Measurements from ENCODE around the gene COPG2. TPM values are rescaled to one million over a fixed set of nuclear protein-coding genes. Genes with fewer than 3 reads are reported as not detected.

COPG2 gene
- total RNA-seq, 1 experiment from 2014 or later: 25.5 TPM

DNA sequence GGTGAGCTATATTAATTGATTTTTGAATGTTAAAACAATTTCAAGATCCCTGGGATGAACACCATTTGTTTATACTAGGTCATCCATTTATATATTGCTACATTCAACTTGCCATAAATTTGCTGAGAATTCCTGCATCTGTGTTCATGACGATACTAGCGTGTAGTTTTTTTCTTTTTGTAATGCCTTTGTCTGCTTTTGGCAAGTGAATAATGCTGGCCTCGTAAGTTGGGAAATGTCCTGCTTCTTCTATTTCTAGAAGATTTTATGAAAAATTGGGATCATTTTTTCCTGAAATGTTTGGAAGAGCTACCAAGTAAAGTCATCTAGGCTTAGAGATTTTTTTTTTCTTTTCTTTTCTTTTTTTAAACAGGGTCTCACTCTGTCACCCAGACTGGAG is 189.6 kb downstream of the COPG2 start:
- intact Hi-C loops (cut with micrococcal nuclease; ENCODE audit: unreplicated experiment): no loop called here
- no peak for DNase-seq
- Histone ChIP-seq H3K36me3 (ENCODE audit: low read depth) (no peaks in the 10 kb centered on the region), H4K20me1 (ENCODE audit: insufficient read depth) (no peaks in the 10 kb centered on the region), H3K9me2 (ENCODE audit: insufficient read depth) (no peaks in the 10 kb centered on the region), H3K4me3 (no peak overlapping the region), H3F3A (ENCODE audit: insufficient read depth, low read depth) (no peaks in the 10 kb centered on the region), H3K4me1 (replicated peaks; ENCODE audit: insufficient read depth) (no peaks in the 10 kb centered on the region), H3K79me2 (ENCODE audit: low read depth) (no peaks in the 10 kb centered on the region), H3K27me3 (ENCODE audit: insufficient read depth, low read depth) (no peaks in the 10 kb centered on the region), H3K4me2 (no peak overlapping the region), H2AFZ (no peak overlapping the region), H3K27ac (no peak overlapping the region), H3K9me3 (ENCODE audit: insufficient read depth, low read depth) (peaks cover 7% of the 10 kb centered on the region; the same call in 1 of the 2 replicates)
- BruUV-seq (replicated peaks): no TSS peak
- POLR2A ChIA-PET (ENCODE audit: unreplicated experiment): no interaction called here
- CTCF ChIA-PET: no interaction called here
- TF ChIP-seq, protein P1, sequence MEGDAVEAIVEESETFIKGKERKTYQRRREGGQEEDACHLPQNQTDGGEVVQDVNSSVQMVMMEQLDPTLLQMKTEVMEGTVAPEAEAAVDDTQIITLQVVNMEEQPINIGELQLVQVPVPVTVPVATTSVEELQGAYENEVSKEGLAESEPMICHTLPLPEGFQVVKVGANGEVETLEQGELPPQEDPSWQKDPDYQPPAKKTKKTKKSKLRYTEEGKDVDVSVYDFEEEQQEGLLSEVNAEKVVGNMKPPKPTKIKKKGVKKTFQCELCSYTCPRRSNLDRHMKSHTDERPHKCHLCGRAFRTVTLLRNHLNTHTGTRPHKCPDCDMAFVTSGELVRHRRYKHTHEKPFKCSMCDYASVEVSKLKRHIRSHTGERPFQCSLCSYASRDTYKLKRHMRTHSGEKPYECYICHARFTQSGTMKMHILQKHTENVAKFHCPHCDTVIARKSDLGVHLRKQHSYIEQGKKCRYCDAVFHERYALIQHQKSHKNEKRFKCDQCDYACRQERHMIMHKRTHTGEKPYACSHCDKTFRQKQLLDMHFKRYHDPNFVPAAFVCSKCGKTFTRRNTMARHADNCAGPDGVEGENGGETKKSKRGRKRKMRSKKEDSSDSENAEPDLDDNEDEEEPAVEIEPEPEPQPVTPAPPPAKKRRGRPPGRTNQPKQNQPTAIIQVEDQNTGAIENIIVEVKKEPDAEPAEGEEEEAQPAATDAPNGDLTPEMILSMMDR (conservative IDR thresholded peaks at IDR 0.05): no peak
- TF ChIP-seq EZH2 (IDR thresholded peaks at IDR 0.05; ENCODE audit: low read depth): no peak

DNA sequence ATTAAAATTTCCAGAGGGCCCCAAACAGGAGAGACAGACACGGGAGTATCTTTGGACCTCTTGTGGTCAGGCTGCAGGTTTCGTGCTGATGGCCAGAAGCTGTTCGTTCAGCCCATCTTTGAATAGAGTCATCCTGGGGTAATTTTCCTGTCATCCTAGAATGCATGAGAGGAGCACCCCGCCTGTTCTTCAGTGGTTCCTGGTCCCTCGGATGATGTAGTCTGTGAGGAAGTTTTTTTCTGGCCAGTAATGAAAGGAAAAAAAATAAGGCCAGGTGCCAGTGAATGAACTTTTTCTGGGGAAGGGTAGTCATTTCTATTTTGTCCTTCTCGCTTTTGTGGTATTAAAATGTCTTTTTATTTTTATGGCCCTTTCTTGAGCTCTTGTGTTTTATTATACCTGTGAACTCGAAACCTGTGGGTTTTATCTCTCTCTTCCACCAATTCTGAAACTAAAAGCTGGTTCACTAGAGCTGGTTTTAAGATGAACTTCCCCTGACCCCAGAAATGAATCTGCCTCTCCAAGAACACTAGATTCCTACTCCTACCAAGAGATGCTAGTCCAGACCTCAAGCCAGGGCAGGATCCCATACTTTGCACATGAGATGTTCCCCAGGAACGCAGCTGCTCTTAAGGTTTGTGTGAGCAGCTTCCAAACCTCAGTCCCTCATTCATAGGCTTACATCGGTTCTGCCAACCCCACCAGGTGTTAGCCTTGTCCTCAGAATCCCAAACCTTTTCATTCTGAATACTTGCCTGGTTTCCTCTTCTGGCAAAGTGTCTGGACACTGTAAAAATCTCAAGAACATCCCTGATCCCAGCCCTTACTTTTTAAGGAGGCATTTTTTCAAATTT is 192.0 kb downstream of the COPG2 start:
- no peaks in the 10 kb centered on the region for H3K36me3 ChIP-seq (ENCODE audit: low read depth)
- H3K9me2 ChIP-seq (ENCODE audit: insufficient read depth): no peaks in the 10 kb centered on the region
- POLR2A ChIA-PET (ENCODE audit: unreplicated experiment): no interaction called here
- no peak overlapping the region for H3K4me2 ChIP-seq
- H3K4me1 ChIP-seq (replicated peaks; ENCODE audit: insufficient read depth): no peaks in the 10 kb centered on the region
- H3K27me3 ChIP-seq (ENCODE audit: insufficient read depth, low read depth): no peaks in the 10 kb centered on the region
- no TSS peak for BruUV-seq (replicated peaks)
- H3K27ac ChIP-seq: no peak overlapping the region
- no peaks in the 10 kb centered on the region for H3F3A ChIP-seq (ENCODE audit: insufficient read depth, low read depth)
- H3K79me2 ChIP-seq (ENCODE audit: low read depth): no peaks in the 10 kb centered on the region
- TF ChIP-seq, protein P1 (conservative IDR thresholded peaks at IDR 0.05): no peak
- TF ChIP-seq EZH2 (IDR thresholded peaks at IDR 0.05; ENCODE audit: low read depth): no peak
- H3K9me3 ChIP-seq (ENCODE audit: insufficient read depth, low read depth): peaks cover 7% of the 10 kb centered on the region; the same call in 1 of the 2 replicates
- H3K4me3 ChIP-seq: no peak overlapping the region
- intact Hi-C loops (cut with micrococcal nuclease; ENCODE audit: unreplicated experiment): no loop called here
- no peak overlapping the region for H2AFZ ChIP-seq
- CTCF ChIA-PET: no interaction called here
- no peak for DNase-seq
- no peaks in the 10 kb centered on the region for H4K20me1 ChIP-seq (ENCODE audit: insufficient read depth)

DNA sequence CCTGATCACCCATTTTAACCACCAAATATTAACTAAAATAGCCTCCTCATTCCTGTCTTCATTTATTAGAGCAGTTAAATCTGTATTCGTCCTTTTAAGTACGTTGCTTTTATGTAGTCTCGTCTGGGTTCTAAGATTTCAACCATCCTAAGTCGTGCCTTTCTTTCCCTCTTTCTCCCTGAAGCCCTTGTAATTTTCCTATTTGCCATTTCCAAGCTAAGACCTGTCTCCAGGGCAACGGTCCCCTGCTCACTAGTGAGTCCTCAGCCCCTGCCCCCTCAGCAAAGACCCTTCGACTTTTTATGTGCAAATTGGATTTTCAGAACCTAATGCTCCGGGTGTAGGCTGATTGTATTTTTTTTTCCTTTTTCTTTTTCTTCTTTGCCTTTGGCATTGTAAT is 192.8 kb downstream of the COPG2 start:
- intact Hi-C loops (cut with micrococcal nuclease; ENCODE audit: unreplicated experiment): no loop called here
- Histone ChIP-seq H4K20me1 (ENCODE audit: insufficient read depth) (no peaks in the 10 kb centered on the region), H3K27ac (no peak overlapping the region), H3K79me2 (ENCODE audit: low read depth) (no peaks in the 10 kb centered on the region), H3K4me1 (replicated peaks; ENCODE audit: insufficient read depth) (no peaks in the 10 kb centered on the region), H3K27me3 (ENCODE audit: insufficient read depth, low read depth) (no peaks in the 10 kb centered on the region), H2AFZ (no peak overlapping the region), H3K4me3 (no peak overlapping the region), H3K9me3 (ENCODE audit: insufficient read depth, low read depth) (peaks cover 7% of the 10 kb centered on the region; the same call in 1 of the 2 replicates), H3K36me3 (ENCODE audit: low read depth) (no peaks in the 10 kb centered on the region), H3K4me2 (no peak overlapping the region), H3K9me2 (ENCODE audit: insufficient read depth) (no peaks in the 10 kb centered on the region), H3F3A (ENCODE audit: insufficient read depth, low read depth) (no peaks in the 10 kb centered on the region)
- POLR2A ChIA-PET (ENCODE audit: unreplicated experiment): no interaction called here
- no TSS peak for BruUV-seq (replicated peaks)
- CTCF ChIA-PET: no interaction called here
- DNase-seq: no peak
- no peak for TF ChIP-seq EZH2 (IDR thresholded peaks at IDR 0.05; ENCODE audit: low read depth)
- TF ChIP-seq, protein P1 (conservative IDR thresholded peaks at IDR 0.05): no peak

All from PC-9 (cell line).